Activated T-cell treated with anti-CD3 and anti-CD28 coated beads for 24 hours (primary cell): ENCODE data around the gene DQX1.
A peak's percentile ranks its signal among the peaks of the same experiment; 100 is the strongest.
"Not testable (repeated sequence)": the region's sequence is repeated elsewhere in the genome, so short reads cannot be mapped to it uniquely, and the experiment has no call there.

Experiments used
- DNase-seq: peaks from one replicate; pipeline ENCODE4 v3.0.0-alpha.2; 2020; ENCODE audit warnings: low read depth

The DQX1 gene

DNA sequence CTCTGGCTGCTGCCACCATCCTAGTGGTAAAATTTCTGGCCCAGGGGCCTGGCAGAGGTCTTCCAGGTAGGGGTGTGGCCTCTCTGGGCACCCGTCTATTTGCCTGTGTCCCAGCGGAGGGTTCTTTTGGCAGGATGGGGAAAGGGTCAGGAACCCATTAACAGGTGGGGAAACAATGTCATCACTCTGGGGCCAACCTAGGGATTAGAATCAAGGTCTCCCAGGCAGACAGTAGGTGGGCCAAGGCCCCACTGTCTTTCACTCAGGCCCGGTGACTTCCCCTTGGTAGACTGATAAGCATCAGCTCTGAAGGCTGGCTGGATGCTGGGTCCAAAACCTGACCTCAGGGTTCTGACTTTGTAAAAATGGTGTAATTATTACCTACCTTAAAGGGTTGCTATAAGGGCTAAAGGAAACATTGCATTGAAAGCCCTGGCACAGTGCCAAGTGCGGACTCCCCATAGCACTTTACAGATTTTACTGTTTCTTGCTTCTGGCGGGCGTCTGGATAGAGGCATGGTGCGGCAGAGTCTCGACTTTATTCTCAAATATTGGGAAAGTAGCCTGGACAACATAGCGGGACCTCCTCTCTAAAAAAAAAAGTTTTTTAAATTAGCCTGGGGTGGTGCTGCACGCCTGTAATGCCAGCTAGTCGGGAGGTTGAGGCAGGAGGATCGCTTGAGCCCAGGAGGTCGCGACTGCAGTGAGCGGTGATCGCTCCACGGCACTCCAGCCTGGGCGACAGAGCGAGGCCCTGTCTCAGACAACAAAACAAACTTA is 28.8 kb downstream of the DQX1 start:
- no peak for DNase-seq

DNA sequence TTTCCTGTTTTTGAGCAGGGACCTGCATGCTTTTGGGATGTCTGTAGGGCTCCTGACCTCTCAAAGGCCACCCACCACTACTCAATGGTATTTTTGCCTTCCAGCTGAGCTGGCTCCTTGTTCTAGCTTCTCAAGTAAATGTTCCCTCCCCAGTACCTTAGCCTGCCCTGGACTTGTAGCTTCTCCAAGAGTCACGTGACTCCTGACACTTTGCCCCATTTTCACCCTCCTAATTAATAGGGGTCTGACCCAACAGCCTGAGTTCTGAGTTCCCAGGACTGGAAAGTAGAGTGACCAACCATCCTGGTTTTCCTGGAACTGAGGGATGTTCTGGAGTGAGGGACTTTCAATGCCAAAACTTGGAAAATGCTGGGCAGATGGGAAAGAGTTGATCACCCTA is 30.6 kb downstream of the DQX1 start:
- no peak for DNase-seq

DNA sequence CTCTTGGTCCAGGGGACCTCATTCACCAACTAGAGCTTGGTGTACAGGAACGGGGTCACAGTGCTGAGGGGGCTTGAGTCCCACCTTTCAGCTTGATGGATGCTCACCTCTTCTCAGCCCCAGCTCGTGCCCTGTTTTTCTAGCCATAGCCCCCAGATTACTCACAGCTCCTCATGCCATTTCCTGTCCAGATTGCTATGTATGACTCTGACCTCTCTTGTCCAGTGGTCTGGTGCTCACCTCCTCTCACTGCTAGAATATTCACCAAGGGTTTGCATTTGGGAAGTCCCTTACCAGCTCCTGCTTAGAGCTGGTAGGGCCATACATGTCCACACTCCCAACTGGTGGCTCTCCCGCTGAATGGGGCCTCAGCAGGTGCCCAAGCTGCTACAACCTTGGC is 32.5 kb downstream of the DQX1 start:
- DNase-seq: no peak

DNA sequence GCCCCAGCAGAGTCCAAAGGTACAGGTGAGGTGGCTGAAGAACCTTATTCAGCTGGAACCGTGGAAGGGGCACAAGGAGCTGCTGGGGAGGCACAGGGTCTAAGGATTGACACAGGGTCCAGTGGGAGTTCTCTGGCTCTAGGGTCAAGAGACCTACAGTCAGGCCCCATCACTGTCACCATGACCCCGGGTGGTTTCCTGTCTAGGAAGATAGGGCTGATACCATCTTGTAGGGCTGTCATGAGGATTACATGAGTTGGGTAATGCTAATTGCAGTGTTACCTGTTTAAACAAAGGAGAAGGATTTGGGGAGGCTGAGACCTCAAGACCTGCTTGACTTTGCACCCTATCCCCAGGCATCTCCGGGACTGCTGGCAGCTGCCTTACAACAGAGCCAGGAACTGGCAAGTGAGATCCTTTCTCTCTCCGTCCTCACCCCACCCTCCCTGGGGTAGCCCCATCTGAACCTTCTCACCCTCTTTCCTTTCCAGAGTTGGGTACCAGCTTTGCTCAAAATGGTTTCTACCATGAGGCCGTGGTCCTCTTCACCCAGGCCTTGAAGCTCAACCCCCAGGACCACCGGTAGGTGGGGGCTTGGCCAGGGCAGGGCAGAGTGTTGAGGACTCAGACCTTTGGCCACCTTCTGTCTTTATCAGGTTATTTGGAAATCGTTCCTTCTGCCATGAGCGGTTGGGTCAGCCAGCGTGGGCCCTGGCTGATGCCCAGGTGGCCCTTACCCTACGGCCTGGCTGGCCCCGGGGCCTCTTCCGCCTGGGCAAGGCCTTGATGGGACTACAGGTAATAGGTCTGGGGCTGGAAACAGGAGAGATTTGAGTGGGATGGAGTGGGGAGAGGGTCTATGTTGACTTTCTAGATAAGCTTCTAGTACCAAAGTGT is 34.1 kb downstream of the DQX1 start:
- no peak for DNase-seq

DNA sequence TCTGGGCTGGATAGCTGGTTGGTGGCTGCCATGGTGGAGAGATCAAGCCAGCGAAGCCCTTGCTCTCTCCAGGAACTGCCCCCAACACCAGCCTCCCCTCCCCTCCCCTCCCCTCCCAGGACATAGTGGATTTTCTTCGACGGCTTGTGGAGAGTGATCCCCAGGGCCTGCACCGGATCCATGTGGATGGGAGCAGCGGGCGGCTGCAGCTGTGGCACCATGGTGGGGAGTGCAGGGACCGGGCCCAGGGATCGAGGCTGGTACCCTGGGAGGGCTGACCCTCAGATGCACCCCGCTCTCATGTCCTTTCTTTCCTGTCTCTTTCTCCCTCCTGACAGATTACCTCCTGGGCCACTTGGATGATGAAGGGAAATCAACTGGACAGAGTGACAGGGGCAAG is 36.1 kb downstream of the DQX1 start:
- no peak for DNase-seq

DNA sequence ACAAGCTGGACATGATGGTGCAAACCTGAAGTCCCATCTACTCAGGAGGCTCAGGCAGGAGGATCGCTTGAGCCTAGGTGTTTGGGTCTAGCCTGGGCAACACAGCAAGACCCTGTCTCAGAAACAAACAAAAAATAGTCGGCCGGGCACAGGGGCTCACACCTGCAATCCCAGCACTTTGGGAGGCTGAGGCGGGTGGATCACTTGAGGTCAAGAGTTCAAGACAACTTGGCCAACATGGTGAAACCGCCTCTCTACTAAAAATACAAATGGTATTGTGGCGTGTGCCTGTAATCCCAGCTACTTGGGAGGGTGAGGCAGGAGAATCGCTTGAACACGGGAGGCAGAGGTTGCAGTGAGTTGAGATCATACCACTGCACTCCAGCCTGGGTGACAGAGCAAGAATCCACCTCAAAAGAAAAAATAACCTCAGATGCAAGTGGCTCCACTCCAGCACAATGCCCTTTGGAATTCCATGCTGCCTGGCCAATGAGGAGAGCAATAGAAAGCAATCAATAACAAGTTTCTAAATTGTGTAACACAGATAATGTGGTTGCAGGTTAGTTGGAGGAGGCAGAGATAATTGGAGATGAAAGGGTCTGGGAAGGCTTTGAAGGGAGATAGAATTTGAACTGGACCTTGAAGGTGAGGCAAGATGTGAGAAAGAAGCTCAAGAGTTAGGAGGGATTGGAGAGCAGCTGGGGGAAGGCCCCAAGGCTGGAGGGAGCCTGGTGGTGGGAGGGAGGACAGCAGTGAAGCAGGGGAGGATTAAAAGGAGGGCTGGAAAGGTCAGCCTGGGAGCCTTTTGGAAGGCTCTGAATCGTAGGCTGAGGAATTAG is 37.2 kb downstream of the DQX1 start:
- no peak for DNase-seq

DNA sequence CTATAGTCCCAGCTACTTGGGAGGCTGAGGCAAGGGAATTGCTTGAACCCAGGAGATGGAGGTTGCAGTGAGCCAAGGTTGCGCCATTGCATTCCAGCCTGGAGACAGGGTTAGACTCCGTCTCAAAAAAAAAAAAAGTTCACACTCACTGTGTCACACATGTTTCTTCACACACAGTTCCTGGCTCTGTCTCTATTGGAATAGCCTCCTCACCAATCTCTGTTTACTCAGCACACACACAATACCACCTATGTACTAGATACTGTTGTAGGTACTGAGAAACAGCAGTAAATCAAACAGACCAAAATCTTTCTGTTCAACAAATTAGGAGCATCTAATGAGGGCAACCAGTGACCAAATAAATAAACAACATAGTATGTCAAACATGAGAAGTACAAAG is 39.9 kb downstream of the DQX1 start:
- DNase-seq: no peak

DNA sequence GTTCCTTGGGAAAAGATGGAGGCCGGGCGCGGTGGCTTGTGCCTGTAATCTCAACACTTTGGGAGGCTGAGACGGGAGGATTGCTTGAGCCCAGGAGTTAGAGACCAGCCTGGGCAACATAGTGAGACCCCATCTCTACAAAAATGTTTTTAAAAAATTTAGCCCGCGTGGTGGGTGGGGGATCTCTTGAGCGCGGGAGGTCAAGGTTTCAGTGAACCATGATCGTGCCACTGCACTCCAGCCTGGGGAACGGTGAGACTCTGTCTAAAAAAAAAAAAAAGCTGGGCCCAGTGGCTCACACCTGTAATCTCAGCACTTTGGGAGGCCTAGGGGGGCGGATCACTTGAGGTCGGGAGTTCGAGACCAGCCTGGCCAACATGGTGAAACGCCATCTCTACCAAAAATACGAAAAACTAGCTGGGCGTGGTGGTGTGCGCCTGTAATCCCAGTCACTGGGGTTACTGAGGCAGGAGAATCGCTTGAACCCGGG is 42.3 kb downstream of the DQX1 start:
- DNase-seq: not testable (repeated sequence)

DNA sequence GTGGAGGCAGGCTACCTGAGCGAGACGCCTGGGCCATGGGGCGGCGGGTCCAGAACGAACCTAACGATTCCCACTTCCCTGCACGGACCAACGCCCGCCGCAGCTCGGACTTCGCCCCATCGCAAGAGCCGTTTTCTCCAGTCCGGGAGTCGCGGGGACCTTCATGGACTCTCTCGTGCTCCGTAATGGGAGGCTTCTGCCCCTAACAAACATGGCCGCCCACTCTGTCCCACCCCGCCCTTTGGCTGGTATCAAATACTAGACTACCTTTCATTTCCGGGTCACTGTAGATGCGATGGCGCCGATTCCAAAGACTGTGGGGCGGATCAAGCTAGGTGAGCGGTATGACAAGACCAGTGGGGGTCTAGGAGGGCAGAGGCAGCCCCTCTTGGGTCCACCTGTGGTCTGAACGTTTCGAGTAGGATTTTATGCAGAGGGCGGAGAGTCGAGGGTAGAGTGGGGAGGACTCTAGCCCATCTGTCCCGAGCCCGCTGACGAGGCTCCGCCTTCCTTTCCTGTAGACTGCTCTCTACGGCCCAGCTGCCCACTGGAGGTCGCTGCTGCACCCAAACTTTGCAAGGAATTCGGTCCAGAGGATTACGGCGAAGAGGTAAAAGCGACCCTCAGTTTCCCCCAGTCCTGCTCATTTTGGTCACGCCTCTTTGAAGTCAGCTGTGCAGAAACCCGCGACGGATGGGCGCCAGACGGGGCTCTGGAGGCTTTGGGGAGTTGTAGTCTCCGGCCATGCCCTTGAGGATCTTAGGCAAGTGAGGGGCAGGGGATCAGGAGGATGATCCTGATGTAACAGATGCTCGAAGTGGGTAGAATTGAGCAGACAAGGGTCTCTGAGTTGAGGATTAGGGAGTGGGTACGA is 43.0 kb downstream of the DQX1 start, which contains the start of the genes CCDC142 and TTC31:
TSS of gene CCDC142 (minus strand) at position 198 of the 874 bp plus-strand sequence. CDS start at position 37, 161 bp downstream.
TSS of gene TTC31 (plus strand) at position 281 of the 874 bp plus-strand sequence. CDS start at position 296, 15 bp downstream.
- peak; percentile 90 for DNase-seq

DNA sequence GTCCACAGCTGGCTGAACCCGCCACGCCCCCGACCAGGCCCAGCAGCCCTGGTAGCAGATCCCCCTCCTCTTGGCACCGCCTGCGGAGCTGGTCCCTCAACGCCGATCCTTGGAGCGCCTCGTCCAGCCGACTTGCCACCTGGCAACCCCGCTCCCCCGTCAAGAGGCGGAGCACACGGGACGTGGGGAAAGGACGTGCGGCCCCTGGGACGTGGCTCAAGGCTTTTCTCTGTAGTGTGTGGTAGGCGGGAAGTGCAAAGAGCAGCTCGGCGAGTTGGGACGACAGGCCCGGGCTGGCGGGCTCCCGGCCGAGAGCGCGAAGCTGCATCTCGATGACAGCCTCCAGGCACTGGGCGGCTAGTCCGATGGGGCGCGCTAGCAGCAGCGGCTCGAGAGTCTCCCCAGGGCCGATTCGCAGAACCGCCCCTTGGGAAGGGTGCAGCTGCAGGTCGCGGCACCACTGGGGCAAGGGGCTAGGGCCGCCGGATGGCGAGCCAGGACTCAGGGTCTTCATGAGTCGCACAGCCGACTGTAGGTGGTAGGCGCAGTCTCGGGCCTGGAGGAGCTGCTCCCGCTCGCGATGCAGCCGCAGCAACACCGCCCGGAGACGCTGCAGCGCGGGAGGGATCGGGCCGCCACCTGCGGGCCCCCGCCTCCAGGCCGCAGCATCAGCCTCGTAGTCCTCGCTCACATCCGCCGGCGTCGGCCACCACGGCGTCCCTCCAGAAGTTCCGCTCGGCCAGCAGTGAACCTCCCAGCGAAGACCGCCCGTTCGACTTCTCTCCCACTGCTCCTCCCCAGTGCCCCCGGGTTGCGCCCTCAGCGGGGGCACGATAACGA is 43.9 kb downstream of the DQX1 start:
- DNase-seq: peak; percentile 41

DNA sequence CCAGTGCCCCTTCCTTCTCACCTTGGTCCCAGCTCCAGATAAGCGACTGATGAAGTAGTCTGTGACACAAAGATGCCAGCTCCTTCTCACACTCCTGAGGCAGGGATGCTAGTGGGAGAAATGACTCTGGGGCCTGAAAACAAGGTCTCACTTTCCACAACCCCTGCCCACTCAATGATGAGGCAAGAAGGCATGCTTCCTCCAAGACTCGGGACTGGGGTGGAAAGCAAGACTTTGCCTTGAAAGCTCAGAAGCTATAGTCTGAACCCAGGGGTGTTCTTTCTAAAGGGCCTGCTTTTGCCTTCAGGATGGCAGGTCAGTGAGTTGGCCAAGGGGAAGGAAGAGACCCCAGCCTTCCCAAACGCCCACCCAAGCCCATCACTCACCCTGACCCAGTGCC is 44.6 kb downstream of the DQX1 start:
- no peak for DNase-seq

DNA sequence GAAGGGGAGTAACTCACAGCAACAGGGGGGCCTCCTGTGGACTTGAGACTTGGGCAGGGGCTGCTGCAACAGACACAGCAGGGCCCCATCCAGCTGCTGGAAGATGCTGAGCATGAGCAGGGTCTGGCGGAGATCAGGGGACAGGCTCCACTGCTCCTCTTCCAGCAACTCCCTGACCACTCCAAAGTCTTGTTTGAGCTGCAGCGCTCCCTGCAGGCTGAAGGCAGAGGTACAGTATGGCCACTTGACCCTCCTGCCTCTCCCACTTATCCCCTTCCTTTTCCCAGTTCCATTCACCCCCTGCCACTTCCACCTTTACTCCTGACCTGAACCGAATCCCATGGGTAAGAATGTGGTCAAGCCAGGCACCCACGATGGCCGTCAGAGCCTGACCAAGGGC is 51.1 kb downstream of the DQX1 start:
- no peak for DNase-seq

DNA sequence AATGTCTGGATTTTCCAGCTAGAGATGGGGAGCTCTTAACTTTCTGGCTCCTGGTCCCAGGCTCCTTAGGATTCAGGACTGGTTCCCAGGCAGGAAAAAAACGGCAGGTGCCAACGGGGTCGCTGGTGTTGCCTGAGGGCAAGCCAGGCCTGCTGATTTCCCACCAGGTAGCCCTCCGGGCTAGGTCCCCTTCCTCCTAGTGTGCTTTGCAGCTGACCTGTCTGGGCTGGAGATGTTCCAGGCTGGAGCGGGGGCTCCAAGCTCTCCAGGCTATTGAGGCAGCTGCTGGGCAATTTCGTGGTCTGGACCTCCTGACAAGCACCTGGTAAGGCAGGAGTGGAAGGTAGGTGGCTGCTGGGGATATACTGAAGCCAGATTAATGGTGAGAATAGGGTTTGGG is 51.5 kb downstream of the DQX1 start:
- DNase-seq: no peak

DNA sequence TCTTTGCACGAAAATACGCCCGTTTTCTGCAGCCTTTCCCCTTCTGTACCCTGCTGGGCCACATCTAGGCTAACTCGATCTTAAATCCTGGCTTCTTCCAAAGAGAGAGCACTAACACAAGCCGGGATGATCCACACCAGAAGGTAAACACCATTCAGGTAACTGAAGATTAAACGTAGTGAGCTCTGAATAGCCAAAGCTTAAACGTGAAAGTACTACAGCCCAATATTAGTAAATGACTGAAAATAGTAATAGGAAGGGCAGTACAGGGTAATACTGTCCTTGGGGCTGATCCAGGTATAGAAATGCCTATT is 53.1 kb downstream of the DQX1 start:
- DNase-seq: no peak

DNA sequence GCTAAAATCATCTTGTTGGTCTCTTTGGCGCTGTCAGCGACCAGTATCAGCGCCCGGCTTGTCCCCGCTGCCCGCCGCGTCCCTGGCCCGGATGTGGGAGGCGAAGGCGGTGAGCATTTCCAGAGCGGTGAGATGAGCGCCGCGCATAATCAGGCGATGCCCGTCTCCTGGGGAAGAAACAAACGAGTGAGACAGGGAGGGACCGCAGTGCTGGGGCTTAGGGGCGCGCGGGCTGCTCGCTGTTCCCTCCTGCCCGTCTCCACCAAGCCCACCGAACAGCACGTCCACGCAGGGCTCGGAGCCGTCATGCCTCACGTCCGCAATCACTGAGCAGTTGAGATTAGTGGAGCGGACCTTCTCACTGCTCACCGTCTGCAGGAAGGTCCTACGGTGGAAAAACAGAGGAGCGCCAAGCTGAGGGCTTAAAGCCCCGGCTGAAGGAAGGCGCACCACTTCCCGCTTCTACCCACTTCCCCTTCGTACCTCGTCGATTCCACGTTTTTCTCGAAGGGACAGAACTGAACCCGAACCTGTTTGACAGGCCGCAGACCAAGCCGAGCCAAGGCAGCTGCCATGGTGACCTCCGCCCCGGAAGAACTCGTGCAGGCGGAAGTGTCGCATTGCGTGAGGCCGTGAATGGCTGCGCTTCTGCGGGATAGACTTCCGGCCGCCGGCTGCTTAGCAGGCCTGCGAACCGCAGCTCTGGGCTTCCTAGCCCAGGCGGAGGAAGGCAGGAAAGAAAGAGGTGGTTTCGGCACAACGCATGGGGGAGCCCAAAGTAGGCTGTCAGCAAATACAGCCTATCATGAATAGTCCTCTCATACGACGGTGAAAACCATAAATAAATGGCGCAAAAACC is 53.7 kb downstream of the DQX1 start, which contains the start of gene MRPL53:
TSS of gene MRPL53 (minus strand) at position 595 of the 859 bp plus-strand sequence. CDS start at position 575, 20 bp downstream.
- DNase-seq: peak; percentile 94

DNA sequence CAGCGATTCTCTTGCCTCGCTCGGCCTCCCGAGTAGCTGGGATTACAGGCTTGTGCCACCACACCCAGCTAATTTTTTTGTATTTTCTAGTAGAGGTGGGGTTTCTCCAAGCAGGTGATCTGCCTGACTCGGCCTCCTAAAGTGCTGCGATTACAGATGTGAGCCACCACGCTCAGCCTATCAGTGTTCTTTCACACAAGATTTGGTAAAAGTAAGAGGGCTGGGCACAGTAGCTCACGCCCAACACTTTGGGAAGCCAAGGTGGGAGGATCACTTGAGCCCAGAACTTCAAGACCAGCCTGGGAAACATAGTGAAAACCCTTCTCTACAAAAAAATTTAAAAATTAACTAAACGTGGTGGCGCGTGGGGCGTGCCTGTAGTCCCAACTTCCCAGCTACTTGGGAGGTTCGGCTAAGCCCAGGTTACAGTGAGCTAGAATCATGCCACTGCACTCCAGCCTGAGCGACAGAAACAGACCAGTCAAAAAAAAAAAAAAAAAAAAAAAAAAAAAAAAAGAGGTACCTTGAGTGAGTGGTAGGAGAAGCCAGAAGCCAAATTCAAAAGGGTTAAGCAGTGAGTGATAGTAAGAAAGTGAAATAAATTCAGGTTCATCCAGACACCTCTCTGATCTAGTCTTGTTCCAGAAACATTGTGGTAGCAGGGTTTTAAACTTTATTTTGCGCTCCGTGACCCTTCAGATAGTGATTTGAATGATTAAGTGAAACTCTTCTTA is 54.5 kb downstream of the DQX1 start:
- no peak for DNase-seq

DNA sequence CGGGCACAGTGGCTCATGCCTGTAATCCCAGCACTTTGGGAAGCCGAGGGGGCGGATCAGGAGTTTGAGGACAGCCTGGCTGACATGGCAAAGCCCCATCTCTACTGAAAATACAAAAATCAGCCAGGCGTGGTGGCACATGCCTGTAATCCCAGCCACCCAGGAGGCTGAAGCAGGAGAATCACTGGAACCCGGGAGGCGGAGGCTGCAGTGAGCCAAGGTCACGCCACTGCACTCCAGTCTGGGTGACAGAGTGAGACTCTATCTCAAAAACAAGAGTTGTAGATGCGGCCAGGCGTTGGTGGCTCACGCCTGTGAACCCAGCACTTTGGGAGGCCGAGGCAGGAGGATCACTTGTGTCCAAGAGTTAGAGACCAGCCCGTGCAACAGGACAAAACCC is 55.3 kb downstream of the DQX1 start:
- DNase-seq: not testable (repeated sequence)
